Activated CD8-positive, alpha-beta memory T cell treated with anti-CD3 and anti-CD28 coated beads for 24 hours (primary cell): ENCODE results near the gene ZDHHC14.

Source experiments
- DNase-seq: peaks from one replicate; pipeline ENCODE4 v3.0.0-alpha.2; 2020

The ZDHHC14 gene

DNA sequence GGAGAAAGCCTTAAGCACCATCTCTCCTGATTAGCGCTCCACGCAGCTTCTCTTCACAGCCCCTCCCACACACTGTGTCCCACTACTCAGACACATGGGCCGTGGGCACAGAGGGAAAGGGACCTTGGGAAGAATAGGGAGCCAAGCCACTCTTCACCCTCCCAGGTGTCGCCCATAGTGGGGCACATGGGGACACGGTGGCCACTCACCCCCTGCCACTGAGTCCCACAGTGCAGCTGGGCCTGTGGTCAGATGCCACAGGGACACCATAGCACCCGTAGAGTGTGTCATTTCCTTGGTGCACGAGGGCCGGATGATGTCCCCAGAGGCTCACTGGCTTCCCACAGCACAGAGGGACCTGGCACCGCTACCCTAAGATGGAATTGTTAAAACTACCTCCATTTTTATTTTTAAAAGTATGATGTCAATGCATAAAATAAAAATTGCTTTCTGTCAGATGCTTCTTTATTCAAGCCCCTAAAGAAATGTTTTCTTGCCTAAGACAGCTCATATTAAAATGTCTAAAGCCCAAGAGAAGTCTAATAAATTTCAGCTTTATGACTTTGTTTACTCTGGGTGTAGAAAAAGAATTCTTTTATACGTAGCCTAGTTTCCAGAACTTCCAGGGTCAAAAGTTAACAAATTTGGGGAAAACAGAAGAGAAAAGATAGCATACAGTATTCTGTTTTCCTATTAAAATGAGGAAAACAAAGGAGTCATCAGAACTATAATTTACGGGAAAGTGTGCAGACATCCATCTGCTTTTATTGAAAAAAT, 251.0 kb downstream of the ZDHHC14 start:
- no peak for DNase-seq

DNA sequence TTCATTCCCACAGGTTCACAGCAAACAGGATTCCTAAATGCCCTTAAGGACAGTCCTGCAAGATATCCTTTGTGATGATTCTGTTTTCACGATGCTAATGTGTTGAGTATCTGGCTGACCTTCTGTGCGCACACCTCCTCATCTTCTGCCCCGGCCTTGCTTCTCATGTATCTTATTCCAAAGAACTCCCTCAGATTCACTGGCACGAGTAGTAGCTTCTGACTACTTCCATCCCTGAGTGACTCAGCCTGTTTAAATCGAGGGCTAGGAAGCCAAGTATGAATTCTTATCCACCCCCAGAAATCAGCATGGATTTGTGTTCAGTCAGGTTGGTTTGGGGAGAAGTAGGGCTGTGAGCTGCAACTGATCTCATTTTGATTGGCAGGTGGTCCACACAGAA, 251.8 kb downstream of the ZDHHC14 start:
- DNase-seq = no peak

DNA sequence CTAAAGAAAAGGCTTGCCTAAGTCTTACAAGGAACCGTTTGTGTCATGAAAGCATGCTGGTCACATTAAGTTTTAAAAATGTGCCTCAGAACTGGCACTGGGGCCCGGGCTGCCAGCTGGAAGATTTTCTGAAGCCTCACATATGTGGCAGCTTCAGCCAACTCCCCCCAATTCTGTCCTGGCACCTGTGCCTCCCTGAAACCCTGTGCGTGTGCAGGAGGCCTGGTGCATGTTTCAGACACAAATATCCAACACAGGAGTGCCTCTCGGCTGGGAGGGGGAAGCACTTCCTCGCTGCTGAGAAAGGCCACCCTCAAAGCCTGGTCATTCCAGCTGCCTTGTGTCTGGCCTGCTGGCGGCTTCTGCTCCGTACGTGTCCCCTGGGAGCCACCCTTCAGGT, 253.6 kb downstream of the ZDHHC14 start:
- no peak for DNase-seq

DNA sequence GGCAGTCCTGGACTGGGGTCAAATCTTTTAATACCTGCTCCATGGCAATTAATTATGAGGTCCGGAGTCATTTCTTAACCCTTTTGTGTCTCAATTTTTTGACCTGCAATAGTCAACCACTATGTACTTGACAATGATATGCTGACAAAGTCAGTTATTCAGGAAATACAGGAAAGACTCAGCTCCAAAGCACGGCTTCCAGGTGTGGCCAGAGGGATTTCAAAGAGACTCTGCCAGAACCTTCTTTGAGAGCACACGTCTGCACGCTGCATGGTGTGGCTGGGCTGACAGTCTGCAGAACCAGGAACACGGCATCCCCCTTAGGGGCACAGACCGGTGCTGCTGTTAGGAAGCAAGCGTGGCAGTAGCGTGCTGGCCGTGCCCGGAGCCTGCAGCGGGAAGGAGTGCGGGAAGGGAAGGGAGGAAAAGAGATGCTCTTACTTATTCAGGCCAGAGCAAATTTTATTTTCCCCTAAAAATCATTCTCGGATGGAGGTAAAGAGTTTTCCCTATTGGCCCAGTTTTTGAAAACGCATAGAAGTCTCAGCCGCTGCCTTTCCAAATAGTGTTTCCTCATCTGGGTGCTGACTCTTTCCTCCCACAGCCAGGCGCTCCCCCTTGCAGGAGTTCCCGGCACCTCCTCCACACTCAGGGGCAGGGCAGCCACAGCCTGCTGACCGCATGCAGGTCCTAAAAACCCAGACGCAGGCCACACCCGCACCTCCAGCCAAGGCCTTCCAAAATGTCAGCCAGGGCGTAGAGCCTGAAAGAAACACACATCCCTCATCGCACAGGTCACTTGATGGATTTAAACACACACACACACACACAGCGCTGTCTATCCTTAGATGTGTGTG, 254.6 kb downstream of the ZDHHC14 start:
- no peak for DNase-seq

DNA sequence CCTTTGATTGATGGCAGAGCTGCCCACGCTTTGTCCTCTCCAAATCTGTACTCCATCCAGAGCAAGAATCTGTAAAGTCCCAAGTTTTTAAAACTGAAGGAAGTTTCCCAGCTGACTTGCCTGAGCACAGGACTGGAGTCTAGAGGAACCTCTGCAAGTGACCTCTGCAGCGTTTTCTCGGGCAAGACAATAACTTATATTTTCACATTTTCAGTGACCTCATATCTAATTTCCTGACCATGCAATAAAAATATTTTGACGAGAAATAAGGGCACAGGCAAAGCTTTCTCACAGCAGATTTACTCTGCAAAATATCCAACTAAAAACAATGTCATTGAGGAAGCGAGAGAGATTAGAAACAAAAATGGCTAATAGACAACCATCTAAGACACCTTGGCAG, 256.5 kb downstream of the ZDHHC14 start:
- no peak for DNase-seq

DNA sequence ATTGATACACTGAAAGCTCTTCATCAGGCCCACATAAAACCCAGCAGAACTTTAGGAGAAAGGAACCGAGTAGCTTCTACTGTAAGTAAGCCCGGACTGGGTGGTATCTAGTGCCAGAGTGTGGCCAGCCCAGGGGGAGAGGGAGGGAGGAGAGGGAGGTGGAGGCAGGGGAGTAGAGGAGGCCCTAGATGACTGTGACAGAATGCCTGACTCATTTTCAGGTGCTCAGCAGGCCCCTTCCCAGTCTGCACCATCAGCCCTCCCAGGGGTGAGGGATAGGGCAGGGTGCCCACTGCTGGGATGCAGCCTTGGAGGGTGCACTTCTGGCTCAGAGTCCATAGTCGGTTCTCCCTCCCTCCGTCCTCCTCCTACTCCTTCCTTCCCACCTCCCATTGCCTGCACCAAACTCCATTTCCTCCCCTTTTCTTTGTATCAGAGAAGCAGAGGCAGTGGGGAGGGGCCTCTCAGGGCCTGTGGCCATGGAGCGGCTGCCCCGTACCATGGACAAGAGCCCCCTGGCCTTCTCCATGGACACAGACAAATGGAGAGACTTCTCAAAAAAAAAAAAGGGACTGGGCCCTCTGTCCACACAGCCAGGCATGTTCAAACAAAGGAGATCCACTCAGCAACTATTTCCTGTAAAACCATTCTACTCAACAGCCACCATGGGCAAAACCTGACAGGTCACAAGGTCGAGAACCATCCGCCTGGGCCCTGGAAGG, 257.1 kb downstream of the ZDHHC14 start:
- DNase-seq = no peak

DNA sequence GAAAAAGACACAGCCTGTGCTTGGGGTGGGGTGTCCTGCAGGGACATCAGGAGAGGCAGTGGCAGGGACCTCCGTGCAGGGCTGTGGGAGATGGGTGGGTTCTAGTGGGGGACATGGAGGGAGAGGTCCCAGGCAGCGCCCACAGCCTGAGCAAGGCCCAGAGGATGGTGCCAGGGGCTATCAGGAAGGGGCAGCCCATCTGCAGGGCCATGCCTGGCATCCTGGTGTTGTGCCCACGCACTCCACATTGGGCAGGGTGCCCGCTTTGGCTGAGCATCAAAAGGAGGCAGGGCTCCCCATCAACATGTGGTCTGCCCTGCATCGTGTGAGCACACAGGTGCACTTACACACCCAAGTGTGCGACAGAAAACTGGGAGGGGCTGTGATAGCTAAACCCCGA, 257.8 kb downstream of the ZDHHC14 start:
- DNase-seq = no peak

DNA sequence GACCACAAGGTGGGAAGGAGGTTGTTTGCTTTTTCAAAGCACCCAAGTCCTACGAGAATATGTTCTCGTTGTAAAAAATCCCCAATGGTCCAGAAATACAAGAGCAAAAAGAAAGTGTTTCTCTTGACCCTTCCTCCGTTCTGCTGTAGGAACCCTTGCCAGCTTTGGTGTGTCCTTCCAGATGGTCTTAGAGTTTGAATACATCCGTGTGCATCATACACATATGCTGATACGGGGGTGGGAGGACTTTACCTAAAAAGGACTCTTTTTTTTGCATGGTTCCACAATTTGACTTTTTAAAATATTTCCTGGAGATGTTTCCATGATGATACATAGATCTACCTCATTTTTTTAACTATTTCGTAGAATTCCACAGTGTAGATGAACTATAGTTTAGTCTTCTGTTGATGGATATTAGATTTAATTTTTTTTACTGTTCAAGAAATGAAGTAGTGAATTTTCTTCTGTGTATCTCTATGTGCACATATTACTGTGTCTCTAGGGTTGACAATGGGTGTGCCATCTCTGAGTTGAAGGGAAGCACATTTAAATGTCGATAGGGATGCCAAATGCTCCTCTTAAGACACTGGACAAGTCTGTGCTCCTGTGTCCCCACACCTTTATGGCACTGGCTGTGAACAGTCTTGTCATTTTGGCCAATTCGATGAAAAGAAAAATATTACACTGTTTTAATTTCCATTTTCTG, 259.9 kb downstream of the ZDHHC14 start:
- DNase-seq = no peak

DNA sequence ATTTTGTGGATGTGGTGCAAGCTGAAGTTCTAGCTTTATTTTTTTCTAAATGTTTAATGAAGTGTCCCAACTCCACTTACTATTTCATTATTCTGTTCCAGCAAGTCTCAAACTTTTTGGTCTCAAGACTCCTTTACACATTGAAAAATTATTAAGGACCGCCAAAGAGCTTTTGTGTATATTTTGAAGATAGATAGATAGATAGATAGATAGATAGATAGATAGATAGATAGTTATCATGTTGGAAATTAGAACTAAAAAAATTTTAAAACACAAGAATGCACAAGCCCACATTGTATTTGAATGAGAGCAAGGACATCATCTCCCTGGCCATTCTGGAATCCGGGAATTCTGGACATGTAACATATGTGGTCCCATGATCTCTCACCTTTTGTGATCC, 260.8 kb downstream of the ZDHHC14 start:
- DNase-seq = no peak

DNA sequence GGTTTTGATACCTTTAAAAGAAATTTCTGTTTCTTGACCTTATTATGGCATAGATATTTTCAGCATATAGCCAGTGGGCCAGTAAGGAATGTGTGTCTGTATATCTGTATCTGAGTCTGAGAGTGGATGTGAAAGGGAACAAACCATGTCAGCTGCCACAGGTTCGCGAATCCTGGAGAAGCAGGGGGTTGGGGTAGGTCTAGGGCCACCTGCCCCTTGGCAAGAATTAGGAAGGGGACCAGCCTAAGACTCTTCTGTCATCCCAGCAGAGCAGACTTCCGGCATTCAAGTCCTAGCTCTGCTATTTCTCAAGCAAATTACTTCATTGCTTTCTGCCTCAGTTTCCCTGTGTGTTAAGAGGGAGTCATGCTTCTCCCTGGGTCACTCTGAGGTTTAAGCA, 261.7 kb downstream of the ZDHHC14 start:
- DNase-seq = no peak

DNA sequence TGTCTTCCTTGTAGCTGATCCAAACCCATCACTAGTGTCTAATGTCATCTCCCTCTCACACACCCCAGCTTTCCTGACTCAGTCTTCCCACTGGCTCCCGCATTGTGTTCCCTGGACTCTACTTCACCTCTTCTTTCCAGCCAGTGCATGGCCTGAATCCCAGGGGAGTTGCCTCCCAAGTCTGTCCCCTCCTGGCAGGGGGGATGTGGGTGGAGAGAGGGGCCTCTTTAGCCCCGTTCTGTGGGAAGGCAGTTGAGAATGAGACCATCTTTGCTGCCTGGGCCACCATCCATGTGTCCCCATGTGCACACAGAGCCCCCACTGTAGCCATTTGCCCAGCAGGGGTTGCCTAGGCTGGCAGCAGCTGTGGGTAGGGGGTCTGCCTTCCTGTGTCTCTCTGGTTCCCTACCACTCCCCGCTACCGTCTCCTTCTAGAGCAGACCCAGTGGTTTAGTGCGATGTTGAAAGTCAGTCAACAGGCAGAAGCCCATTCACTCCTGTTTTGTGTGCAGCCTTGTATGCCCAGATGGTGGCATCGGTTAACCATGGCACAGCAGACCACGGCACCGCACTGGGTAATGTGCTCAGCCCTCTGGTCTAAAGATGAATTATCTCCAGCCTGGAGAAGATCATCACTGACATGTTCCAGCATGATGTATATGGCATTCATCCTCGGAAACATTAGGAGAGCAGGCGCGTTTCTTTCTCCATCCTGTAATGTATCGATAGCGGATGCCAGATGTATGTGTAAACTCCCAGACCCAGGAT, 263.2 kb downstream of the ZDHHC14 start:
- peak; percentile 67 for DNase-seq

DNA sequence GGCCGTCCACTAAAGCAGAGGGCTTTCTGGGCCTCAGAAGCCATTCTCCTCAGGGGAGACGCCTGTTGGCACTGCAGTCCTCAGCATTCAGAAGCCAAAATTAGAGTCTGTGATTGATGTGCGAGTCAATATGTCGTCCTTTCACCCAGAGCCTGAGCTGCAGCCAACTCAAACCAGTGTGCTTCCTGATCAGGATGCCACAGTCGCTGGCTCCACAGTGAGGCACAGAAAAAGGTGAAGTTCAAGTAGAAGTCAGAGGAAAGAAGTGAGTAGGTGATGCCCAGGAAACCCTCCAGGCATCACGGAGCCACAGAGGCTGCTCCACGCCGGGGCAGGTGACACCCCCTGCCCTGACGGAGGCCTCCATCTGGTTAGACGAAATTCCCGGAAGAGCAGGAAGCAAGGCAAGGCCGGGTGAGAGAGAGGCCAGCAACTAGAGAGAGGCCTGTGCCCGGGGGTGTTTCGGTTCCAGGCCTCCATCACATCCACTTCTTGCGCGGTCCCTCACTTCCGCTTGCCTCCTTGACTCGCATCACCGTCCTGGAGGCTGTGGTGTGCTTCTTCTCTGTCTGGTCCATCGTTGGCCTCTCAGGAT, 264.3 kb downstream of the ZDHHC14 start:
- no peak for DNase-seq

DNA sequence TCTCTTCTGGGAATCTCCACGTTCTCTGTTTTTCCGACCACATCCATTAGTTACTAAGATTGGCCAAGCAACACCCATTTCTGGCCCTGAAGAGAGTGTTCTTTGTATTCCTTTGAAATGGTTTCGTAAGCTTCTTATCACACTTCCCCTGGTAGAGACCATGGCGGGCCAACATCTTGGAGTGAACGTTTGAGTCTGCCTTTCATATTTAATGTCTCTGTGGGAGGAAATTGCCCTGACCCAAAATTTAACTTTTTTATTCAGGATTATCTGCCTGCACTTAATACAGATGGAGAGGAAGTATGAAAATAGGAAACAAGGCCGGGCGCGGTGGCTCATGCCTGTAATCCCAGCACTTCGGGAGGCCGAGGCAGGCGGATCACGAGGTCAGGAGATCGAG, 265.0 kb downstream of the ZDHHC14 start:
- no peak for DNase-seq

DNA sequence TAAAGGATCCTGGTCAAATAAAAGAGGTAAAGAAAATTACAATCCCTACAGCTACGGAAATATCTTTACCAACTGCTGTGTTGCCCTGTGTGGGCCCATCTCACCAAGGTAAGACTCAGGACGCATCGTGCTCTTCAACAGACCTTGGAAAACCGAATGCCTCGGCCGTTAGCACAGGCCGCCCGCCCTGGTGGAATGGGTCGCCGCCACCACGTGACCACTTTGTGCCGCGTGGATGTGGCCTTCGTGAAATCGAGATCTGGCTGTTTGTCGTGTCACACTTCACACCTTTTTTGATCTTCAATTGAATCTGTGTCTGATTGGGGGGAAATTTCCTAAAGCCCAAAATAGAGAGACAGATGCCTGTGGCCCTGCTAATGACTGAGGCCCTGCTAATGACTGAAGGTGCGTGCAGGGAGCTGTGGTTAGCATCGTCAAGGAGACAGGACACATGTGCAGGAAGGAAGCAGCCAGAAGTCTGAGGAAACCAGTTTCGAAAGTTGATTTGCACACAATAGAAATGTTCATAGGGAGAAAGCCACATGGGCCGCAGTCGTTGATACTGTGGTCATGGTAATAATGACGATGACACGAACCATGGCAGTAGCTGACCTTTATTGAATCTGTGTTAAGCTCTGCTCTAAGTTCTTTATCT, 266.4 kb downstream of the ZDHHC14 start:
- DNase-seq = no peak

DNA sequence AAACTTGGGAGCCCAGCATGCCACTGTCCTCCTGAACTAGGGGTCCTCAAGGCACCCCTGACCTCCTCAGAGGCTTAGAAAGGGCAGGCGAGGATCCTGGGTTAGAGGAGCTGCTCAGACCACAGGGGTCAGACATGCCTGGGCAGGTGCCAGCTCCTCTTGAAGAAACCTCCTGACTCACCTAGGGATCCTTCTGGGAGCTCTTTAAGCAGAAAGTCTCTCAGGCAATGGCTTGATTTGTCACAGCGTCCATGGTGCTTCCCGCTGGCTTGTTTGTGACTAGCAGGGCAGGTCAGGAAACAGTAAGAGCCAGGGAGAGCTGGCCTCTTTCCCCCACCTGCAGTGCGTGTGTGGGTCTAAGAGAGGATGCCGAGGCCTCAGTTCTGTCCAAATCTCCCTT, 267.6 kb downstream of the ZDHHC14 start:
- DNase-seq = no peak

DNA sequence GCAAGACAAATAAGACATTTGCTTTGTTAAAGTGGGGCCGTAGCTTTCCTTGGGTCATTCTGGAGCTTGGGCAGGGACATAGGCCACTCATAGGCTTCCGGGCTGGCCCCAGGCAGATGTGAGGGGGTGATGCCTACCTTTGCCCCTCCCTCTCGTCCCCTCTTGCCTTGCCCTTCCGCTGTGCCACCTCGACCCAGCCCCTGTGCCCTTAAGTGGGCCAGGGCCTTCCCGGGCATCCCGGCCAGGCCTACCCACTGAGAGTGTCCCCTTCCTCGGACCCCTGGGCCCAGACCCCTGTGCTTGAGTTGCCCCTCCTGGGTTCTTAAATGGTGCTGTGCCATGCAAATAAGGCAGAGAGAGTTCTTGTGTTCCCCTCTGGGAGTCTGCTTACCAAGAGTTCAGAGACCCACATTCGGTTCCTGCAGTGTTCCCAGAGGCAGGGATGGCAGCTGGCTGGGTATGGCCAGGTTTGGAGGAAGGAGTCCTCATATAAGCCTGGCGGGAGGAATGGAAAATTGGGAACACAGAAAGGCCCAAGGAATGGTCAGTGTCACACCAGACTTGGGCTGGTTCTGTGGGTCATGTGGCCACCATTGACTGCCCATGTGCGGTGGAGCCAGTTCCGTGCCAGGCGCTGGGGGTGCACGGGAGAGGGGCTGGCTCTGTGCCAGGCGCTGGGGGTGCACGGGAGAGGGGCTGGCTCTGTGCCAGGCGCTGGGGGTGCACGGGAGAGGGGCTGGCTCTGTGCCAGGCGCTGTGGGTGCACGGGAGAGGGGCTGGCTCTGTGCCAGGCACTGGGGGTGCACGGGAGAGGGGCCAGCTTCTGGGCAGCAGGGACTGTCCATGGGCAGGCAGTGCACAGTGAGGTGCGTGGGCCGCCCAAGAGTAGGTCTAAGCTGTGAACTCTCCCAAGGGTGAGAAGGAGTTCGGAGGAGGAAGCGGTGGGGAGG, 268.6 kb downstream of the ZDHHC14 start:
- DNase-seq = no peak

DNA sequence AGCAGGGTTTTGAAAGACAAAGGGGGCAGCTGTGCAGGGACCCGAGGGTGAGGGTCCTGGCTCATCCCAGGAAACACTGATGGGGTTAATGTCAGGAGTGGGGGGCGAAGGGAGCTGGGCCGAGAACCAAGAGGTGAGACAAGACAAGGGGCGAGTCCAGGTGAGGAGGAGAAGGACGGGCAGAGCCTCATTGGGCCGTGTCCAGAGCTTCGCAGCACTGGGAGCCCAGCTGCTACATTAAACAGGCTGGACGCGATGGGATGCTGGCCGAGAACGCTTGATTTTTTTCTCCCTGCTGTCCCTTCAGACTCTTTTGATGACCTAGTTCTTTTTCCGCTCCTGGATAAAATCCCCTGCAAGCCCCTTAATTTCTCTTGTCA, 269.3 kb downstream of the ZDHHC14 start:
- DNase-seq = no peak

DNA sequence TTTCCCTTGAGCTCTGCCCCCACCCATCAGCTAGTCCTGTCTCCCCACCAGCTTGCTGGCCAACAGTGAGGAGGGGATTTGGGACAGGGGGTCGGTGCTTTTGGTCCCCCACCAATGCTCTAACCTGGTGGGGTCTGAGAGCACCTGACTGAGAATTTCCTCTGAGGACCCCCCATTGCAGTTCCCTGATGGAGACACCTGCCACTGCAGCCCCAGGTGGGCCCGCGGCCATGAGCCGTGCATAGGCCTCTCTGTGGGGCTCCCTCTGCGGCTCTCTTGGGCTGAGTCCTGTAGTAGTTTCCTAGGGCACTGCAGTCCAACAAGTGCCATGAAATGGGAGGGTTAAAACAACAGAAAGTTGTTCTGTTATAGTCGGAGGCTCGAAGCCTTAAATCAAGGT, 269.8 kb downstream of the ZDHHC14 start:
- no peak for DNase-seq

DNA sequence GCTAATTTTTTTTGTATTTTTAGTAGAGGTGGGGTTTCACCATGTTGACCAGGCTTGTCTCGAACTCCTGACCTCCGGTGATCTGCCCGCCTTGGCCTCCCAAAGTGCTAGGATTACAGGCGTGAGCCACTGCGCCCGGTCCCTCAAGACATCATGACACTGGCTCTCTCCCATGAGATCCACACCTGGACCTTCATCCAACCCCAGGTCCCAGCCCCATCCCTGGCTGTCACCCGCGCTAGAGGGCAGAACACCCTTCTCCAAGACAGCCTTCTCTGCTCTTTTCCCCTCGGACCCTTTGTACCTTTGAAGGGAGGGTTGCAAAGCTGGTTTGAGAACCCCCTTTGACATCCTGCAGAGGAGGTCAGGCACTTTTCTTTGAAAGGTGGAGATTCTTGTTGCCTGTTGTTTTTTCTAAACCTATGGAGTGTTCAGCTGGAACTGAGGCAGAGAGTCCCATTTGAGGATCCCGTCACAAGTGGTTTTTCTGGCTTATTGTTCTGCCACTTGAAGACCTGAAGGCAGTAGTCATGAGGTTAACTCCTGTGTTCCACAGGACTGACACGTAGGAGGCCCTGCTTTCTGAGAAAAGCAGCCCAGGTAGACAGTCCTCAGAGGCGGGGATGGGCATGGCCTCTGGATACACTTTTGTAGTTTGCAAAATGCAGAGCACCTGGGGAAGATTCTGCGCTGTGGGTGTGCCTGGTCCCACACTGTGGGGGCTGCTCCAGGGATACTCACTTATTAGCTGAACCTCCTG, 270.9 kb downstream of the ZDHHC14 start:
- DNase-seq = no peak
